Trophoblast cell (in vitro differentiated cells and primary cell): ENCODE measurements around the gene FAXC.

Experiments
- DNase-seq, 2 donors: peaks; one replicate each; pipeline ENCODE4 v3.0.0-alpha.2; 2016
- H2AFZ ChIP-seq: 2 replicates; pipeline ENCODE4 v1.6.1; 2013; ENCODE audit warnings: low read length, moderate library complexity, mild to moderate bottlenecking; ENCODE audit not compliant: insufficient read depth, poor library complexity
- H2AK5ac ChIP-seq: 2 replicates; pipeline ENCODE4 v1.6.1; 2013; ENCODE audit warnings: mild to moderate bottlenecking, low read length
- H2BK120ac ChIP-seq: 2 replicates; pipeline ENCODE4 v1.6.1; 2013; ENCODE audit warnings: low read length, mild to moderate bottlenecking, moderate library complexity; ENCODE audit not compliant: insufficient read depth, poor library complexity
- H2BK12ac ChIP-seq: 2 replicates; pipeline ENCODE4 v1.6.1; 2013; ENCODE audit warnings: mild to moderate bottlenecking, low read length, moderate library complexity
- H2BK5ac ChIP-seq: 2 replicates; pipeline ENCODE4 v1.6.1; 2013; ENCODE audit warnings: low read length, low read depth, moderate library complexity, mild to moderate bottlenecking; ENCODE audit not compliant: poor library complexity
- H3K14ac ChIP-seq: 2 replicates; pipeline ENCODE4 v1.6.1; 2013; ENCODE audit warnings: mild to moderate bottlenecking, low read length
- H3K18ac ChIP-seq: 2 replicates; pipeline ENCODE4 v1.6.1; 2013; ENCODE audit warnings: mild to moderate bottlenecking, low read length
- H3K23ac ChIP-seq: 2 replicates; pipeline ENCODE4 v1.6.1; 2013; ENCODE audit warnings: low read length
- H3K27ac ChIP-seq: 2 replicates; pipeline ENCODE4 v1.5.1; 2013; ENCODE audit warnings: low read depth, mild to moderate bottlenecking, inconsistent platforms, low read length, moderate library complexity
- H3K27me3 ChIP-seq: 2 replicates; pipeline ENCODE4 v1.6.1; 2013; ENCODE audit warnings: inconsistent platforms, mild to moderate bottlenecking, low read length, moderate library complexity; ENCODE audit not compliant: insufficient read depth
- H3K36me3 ChIP-seq, 2 experiments: 1 replicate in 1 of 2; 2 replicates in 1 of 2; pipeline ENCODE4 v1.6.1; 2013; ENCODE audit warnings: low read length in 2 of 2, mild to moderate bottlenecking in 2 of 2, moderate library complexity in 1 of 2; ENCODE audit not compliant: insufficient read depth in 2 of 2, control insufficient read depth in 1 of 2
- H3K4ac ChIP-seq: 2 replicates; pipeline ENCODE4 v1.6.1; 2013; ENCODE audit warnings: low read depth, mild to moderate bottlenecking, low read length, moderate library complexity
- H3K4me1 ChIP-seq, 2 experiments: 1 replicate in 1 of 2; 2 replicates in 1 of 2; pipeline ENCODE4 v1.6.1; 2013; ENCODE audit warnings: low read length in 2 of 2, mild to moderate bottlenecking in 2 of 2, moderate library complexity in 1 of 2; ENCODE audit not compliant: insufficient read depth in 2 of 2, control insufficient read depth in 1 of 2
- H3K4me2 ChIP-seq: 2 replicates; pipeline ENCODE4 v1.6.1; 2013; ENCODE audit warnings: inconsistent platforms, mild to moderate bottlenecking, low read length, moderate library complexity
- H3K4me3 ChIP-seq: 2 replicates; pipeline ENCODE4 v1.5.1; 2013; ENCODE audit warnings: mild to moderate bottlenecking, low read depth, low read length, inconsistent platforms
- H3K79me1 ChIP-seq: one replicate; pipeline ENCODE4 v1.6.1; 2013; ENCODE audit warnings: low read length
- H3K79me2 ChIP-seq: 2 replicates; pipeline ENCODE4 v1.6.1; 2013; ENCODE audit warnings: low read length, mild to moderate bottlenecking; ENCODE audit not compliant: control insufficient read depth, insufficient read depth, poor library complexity
- H3K9ac ChIP-seq: 2 replicates; pipeline ENCODE4 v1.6.1; 2013; ENCODE audit warnings: mild to moderate bottlenecking, low read length
- H3K9me3 ChIP-seq: 2 replicates; pipeline ENCODE4 v1.6.1; 2013; ENCODE audit warnings: low read depth, mild to moderate bottlenecking, control low read depth, inconsistent platforms, low read length; ENCODE audit not compliant: insufficient read depth
- H4K12ac ChIP-seq: 2 replicates; pipeline ENCODE4 v1.6.1; 2013; ENCODE audit warnings: low read depth, mild to moderate bottlenecking, low read length, moderate library complexity
- H4K8ac ChIP-seq: 2 replicates; pipeline ENCODE4 v1.6.1; 2013; ENCODE audit warnings: low read depth, mild to moderate bottlenecking, low read length, moderate library complexity
- H4K91ac ChIP-seq: one replicate; pipeline ENCODE4 v1.6.1; 2013; ENCODE audit warnings: low read depth, mild to moderate bottlenecking, low read length, moderate library complexity
- WGBS: extraction: QIAGEN DNeasy Blood & Tissue Kit; methylation state at CpG from one replicate; pipeline ENCODE4 v1.1.7; 2013; ENCODE audit warnings: missing lambda C conversion rate; ENCODE audit not compliant: insufficient read length, insufficient coverage; ENCODE audit errors: extremely low coverage; 5-methylcytosine and 5-hydroxymethylcytosine counted together

Gene FAXC

DNA sequence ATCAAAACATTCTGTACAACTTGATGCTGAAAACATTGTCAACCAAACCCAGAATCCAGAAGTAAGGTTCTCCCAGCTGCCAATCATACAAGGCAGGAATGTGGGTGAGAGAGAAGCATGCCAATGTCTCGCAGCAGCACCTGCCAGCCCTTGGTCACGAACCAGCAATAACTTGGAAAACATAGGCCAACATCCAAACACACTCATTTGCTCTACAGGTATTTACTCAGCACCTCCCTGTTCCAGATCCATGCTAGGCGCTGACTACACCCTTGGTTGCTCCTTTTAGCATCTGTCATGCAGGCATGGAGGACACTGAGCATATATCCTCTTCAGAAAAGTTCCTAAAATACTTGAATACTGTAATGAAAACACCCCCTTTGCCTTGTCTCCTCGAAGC is 63.6 kb downstream of the FAXC start:
- Histone ChIP-seq H2BK12ac (no peak overlapping the region), H2BK5ac (no peak overlapping the region), H3K79me2 (no peaks in the 10 kb centered on the region), H4K8ac (no peak overlapping the region), H3K4me1 (no peaks in the 10 kb centered on the region), H4K91ac (no peak overlapping the region), H3K14ac (no peak overlapping the region), H3K36me3 (no peaks in the 10 kb centered on the region), H3K27me3 (no peaks in the 10 kb centered on the region), H3K18ac (no peak overlapping the region), H3K9me3 (no peaks in the 10 kb centered on the region), H3K4me2 (no peak overlapping the region), H2AK5ac (no peak overlapping the region), H3K23ac (no peak overlapping the region), H2AFZ (no peak overlapping the region), H2BK120ac (no peak overlapping the region), H3K4ac (no peak overlapping the region), H4K12ac (no peak overlapping the region), H3K27ac (no peak overlapping the region), H3K79me1 (no peaks in the 10 kb centered on the region), H3K4me3 (no peak overlapping the region), H3K9ac (no peak overlapping the region)
- no CpG with 5 or more reads among the region's 4 CpGs for WGBS
- DNase-seq: no peak

DNA sequence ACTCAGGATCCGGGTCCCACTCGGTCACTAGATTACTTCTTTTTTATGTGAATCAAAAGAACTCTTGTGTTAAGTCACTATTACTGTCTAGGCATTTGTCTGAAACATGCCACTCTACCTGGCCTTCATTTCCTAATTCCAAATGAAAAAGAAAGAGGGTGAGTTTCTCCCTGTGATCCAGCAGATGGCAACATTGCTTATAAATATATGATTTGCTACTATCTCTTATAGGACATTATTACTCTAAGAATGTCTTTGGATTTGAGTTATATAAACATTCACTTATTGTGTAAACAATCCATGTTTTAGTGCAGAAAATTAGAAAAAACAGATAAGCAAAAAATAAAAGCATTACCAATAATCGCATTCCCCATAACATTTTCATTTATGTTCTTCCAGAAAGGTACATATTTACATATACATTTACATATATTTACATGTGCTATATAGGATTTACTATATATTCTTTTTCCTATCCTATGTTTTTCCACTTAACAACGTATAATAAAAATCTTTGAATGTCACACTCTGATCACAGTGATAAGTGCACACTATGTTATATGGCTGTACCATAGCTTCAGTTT is 66.9 kb downstream of the FAXC start:
- no peak overlapping the region for H2AK5ac ChIP-seq
- DNase-seq: peak in 1 of 2 donors; percentile 37
- H3K18ac ChIP-seq: no peak overlapping the region
- H2AFZ ChIP-seq: no peak overlapping the region
- no peak overlapping the region for H2BK5ac ChIP-seq
- H3K79me1 ChIP-seq: no peaks in the 10 kb centered on the region
- no peak overlapping the region for H3K27ac ChIP-seq
- H3K14ac ChIP-seq: no peak overlapping the region
- no peaks in the 10 kb centered on the region for H3K27me3 ChIP-seq
- no peak overlapping the region for H4K91ac ChIP-seq
- WGBS: no CpG with 5 or more reads among the region's 4 CpGs
- no peak overlapping the region for H3K4ac ChIP-seq
- H3K9ac ChIP-seq: no peak overlapping the region
- H3K4me1 ChIP-seq: no peaks in the 10 kb centered on the region
- H4K12ac ChIP-seq: no peak overlapping the region
- H3K79me2 ChIP-seq: no peaks in the 10 kb centered on the region
- no peaks in the 10 kb centered on the region for H3K9me3 ChIP-seq
- H2BK120ac ChIP-seq: no peak overlapping the region
- H3K4me2 ChIP-seq: no peak overlapping the region
- H3K36me3 ChIP-seq: peaks cover 0 to 2% of the 10 kb centered on the region in 2 experiments
- H2BK12ac ChIP-seq: no peak overlapping the region
- no peak overlapping the region for H4K8ac ChIP-seq
- H3K4me3 ChIP-seq: no peak overlapping the region
- no peak overlapping the region for H3K23ac ChIP-seq

DNA sequence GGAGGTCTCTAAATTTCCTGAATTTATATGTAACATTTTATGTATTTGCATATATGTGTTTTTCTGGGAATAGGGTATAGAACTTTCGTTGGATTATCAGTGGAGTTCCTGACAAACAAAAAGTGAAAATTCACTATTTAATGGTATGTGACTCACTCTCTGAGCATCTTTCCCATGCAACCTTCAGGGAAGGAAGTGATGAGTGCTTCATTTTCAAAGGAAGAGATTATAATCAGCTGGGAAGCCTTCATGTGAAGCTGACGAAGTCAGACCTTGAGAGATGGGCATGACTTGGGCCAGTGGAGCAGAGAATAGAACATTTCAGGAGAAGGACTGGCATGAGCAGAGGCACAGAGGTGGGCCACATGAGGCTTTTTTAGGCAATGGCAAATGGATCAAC is 72.7 kb downstream of the FAXC start:
- Histone ChIP-seq H3K9ac (no peak overlapping the region), H2BK12ac (no peak overlapping the region), H3K4me3 (no peak overlapping the region), H2AK5ac (no peak overlapping the region), H4K91ac (no peak overlapping the region), H2BK120ac (no peak overlapping the region), H3K79me2 (no peaks in the 10 kb centered on the region), H3K4me2 (no peak overlapping the region), H3K36me3 (peaks cover 0 to 2% of the 10 kb centered on the region in 2 experiments), H3K14ac (no peak overlapping the region), H3K4me1 (peaks cover 0 to 5% of the 10 kb centered on the region in 2 experiments), H3K23ac (no peak overlapping the region), H2BK5ac (no peak overlapping the region), H3K4ac (no peak overlapping the region), H2AFZ (no peak overlapping the region), H3K18ac (no peak overlapping the region), H3K79me1 (no peaks in the 10 kb centered on the region), H4K8ac (no peak overlapping the region), H3K9me3 (no peaks in the 10 kb centered on the region), H4K12ac (no peak overlapping the region), H3K27me3 (no peaks in the 10 kb centered on the region), H3K27ac (no peak overlapping the region)
- DNase-seq: no peak
- no CpG with 5 or more reads among the region's 2 CpGs for WGBS

DNA sequence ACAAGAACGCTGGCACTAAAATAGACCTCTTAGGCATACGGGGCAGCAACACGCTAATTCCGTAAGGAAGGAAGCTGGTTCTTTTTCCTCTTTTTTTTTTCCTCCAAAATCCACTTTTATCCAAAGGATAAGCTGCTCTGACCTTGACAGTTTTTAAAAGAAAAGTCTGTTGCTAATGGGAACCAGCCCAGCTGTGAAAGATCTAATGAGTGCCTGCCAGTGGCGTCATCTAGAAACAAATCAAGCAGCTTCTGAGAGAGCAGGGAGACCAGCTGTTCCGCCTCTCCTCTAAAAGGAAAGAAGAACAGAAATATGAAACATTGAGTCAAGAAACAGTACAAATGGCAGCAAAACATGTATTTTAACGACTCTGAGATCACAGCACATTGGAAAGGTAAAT is 78.6 kb downstream of the FAXC start:
- Histone ChIP-seq H2BK120ac (no peak overlapping the region), H4K12ac (no peak overlapping the region), H3K4me2 (no peak overlapping the region), H3K4ac (no peak overlapping the region), H3K79me2 (no peaks in the 10 kb centered on the region), H3K4me1 (no peaks in the 10 kb centered on the region), H2BK12ac (no peak overlapping the region), H2AFZ (no peak overlapping the region), H4K8ac (no peak overlapping the region), H4K91ac (no peak overlapping the region), H2AK5ac (no peak overlapping the region), H3K9me3 (peaks cover 2% of the 10 kb centered on the region), H3K18ac (no peak overlapping the region), H3K9ac (no peak overlapping the region), H3K27me3 (no peaks in the 10 kb centered on the region), H3K14ac (no peak overlapping the region), H3K79me1 (no peaks in the 10 kb centered on the region), H3K36me3 (no peaks in the 10 kb centered on the region), H3K23ac (no peak overlapping the region), H3K4me3 (no peak overlapping the region), H2BK5ac (no peak overlapping the region), H3K27ac (no peak overlapping the region)
- no CpG with 5 or more reads among the region's 7 CpGs for WGBS
- DNase-seq: no peak
